ENCODE measurements around the gene GRPEL1.
"Not testable (repeated sequence)": the region's sequence is repeated elsewhere in the genome, so short reads cannot be mapped to it uniquely, and the experiment has no call there.

The GRPEL1 gene

DNA sequence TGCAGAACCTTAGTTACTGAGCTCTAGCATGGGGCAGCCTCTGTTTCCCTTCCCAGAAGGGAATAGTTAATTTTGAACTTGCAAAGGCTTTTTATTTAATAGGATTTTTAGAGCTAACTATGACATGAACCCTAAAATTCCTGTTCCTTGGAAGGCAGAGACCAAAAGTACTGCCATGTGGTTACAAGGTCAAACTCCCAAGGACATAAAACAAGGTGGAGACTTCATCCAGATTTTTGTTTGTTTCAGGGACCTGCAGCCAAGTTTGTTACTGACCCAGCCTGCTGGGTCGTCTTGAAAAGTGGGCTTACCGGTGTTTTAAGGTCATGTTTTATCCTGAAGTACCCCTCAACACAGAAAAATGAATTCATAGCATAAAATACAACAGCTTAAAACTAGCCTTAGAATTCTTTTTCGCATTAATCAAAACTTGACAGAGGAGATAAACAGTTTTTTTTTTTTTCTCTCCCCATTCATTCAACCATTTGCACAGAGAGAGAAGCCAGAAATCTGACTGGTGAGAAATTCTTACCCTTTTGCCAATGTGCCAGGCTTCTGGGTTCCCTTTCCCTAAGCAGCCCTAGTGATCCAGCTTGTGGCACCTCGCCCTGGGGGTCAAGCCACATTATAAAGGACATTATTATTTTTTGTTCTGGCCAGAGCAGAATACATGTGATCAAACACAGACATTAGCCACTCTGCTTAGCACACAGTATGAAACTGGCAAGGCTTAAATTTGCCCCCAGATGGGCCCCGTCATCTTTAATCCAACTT is 21.5 kb upstream of the GRPEL1 start:
- DNase-seq, result no peak

- DNase-seq, result no peak
Observed at GRCh38 chr4:7087036-7087435, 19.2 kb upstream of the GRPEL1 start.

DNA sequence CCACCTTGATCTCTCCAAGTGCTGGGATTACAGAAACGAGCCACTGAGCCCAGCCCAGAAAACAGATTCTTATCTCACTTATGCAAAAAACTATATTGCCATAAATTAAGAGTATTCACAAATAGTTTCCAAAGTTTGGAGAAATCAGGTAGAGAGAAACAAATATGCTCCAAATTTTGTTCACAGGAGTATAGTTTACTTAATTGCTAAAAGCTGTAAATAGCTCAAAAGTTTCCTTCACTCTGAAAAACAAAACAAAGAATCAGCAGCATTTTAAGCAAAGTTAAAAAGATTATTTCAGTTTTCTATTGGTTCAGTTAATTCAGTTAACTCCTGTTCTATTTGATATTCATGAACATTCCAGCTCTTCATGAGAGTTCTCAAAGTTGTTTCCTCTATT is 18.5 kb upstream of the GRPEL1 start:
- no peak for DNase-seq

- not testable (repeated sequence) for DNase-seq
Observed at GRCh38 chr4:7084564-7084961, 16.7 kb upstream of the GRPEL1 start.

DNA sequence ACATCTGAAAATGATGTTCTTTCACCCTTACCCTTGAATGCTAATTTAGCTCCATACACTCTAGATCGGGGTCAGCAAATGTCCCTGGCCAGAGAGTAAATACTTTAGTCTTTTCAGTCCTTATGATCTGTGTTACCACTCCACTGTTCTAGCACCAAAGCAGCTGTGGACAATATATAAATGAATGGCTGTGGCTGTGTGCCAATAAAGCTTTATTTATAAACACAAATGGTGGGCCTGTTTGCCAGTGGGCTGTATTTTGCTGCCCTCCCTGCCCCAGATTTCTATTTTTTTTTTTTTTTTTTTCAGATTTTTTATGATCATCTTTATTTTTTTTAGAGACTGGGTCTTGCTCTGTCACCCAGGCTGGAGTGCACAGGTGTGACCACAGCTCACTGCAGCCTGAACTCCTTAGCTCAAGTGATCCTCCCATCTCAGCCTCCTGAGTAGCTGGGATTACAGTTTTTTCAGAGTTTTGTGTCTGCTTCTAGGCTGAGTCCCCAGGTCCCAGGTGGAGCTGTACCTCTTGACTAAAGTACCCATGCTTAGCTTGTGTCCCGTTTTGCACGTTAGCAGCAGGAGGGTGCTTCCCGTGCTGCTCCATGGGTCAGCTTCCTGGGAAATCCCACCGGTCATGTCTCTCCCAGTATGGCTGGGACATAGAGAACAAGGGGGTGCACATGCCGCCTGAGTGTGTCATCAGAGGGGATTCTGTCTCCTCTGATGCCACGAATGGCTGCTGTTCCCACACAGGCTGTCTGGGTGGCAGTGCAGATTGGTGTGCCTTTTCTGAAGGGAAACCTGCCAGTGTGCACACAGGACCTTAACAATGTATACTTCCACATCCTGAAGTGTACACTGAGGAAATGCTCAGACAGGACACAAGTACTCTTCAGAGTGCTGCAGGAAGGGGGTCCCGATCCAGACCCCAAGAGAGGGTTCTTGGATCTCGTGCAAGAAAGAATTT is 16.0 kb upstream of the GRPEL1 start:
- DNase-seq, result no peak

DNA sequence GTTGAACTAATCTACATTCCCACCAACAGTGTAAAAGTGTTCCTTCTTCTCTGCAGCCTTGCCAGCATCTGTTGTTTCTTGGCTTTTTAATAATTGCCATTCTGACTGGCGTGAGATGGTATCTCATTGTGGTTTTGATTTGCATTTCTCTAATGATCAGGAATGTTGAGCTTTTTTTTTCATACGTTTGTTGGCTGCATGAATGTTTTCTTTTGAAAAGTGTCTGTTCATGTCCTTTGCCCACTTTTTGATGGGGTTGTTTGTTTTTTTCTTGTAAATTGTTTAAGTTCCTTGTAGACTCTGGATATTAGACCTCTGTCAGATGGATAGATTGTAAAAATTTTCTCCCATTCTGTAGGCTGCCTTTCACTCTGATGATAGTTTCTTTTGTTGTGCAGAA is 12.0 kb upstream of the GRPEL1 start:
- not testable (repeated sequence) for DNase-seq

DNA sequence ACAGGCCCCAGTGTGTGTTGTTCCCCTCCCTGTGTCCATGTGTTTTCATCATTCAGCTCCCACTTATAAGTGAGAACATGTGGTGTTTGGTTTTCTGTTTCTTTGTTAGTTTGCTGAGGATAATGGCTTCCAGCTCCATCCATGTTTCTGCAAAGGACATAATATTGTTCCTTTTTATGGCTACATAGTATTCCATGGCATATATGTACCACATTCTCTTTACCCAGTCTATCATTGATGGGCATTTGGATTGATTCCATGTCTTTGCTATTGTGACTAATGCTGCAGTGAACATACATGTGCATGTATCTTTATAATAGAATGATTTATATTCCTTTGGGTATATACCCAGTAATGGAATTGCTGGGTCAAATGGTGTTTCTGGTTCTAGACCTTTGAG is 11.6 kb upstream of the GRPEL1 start:
- not testable (repeated sequence) for DNase-seq

DNA sequence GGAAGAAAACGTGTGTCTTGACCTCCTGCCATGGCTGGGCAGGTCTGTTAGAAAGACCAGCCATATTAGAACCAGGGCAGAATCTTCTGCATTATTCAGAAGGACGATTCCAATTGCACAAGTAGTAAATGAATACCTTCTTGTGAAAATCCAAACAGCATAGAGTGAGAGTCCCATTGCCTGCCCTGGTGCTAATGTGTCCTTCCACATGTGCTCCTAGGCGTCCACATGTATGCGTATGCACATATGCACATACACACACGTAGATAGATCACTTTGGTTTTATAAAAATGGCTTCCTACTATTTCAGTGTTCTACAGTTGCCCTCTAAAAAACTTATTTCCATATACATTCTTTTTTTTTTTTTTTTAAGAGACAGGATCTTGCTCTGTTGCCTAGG is 10.2 kb upstream of the GRPEL1 start:
- DNase-seq, result no peak

DNA sequence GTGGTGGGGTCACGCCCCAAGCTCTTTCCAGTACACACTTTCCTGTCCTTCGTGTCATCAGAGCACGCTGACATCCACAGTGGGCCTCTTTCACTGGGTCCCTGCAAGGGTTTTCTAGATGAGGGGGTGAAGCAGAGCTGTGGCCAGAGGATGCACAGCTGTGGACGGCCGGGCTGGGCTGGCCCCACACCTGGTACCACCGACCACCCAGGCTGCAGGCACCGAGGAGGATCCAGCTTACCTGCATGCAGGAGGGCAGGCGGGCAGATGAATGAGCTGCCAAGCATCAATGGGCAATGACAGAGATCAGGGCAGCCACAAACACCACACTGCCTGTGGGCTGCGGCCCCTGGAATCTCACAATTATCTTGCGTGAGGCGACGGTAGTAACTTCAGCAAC is 9.5 kb upstream of the GRPEL1 start:
- no peak for DNase-seq

- no peak for DNase-seq
Observed at GRCh38 chr4:7076696-7077082, 8.8 kb upstream of the GRPEL1 start.

DNA sequence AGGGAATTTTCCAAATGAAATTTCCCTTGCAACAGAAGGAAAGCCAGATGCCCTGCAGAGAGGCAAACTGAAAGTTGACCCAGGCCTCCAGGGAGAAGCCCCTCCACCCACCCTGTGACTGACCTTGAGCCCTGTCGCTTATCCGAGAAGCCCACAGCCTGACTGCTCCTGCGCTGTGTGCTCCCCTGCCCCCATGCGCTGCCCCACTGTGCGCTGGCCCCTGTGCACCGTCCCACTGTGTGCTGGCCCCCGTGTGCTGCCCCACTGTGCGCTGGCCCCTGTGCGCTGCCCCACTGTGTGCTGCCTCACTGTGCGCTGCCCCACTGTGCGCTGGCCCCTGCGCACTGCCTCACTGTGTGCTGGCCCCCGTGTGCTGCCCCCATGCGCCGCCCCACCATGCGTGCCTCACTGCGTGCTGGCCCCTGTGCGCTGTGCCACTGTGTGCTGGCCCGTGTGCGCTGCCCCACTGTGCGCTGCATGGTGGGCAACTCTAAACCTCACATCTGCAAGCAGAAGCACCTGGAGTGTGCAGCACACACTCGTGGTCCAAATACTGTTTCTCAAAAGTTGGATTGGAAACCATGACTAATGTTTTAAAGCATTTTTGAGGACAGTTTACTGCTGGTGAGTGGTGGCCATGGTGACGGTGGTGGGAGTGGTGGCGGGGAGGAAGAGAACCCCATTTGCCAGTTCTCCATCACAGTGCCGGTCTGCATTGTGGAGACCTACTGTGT is 8.3 kb upstream of the GRPEL1 start:
- DNase-seq, result no peak

- no peak for DNase-seq
Observed at GRCh38 chr4:7074426-7074825, 6.6 kb upstream of the GRPEL1 start.

- peak; percentile 41 to 67 for DNase-seq
Observed at GRCh38 chr4:7073526-7074390, 5.9 kb upstream of the GRPEL1 start.

GRCh38 chr4:7073059-7073458 is 5.2 kb upstream of the GRPEL1 start:
- no peak for DNase-seq

DNA sequence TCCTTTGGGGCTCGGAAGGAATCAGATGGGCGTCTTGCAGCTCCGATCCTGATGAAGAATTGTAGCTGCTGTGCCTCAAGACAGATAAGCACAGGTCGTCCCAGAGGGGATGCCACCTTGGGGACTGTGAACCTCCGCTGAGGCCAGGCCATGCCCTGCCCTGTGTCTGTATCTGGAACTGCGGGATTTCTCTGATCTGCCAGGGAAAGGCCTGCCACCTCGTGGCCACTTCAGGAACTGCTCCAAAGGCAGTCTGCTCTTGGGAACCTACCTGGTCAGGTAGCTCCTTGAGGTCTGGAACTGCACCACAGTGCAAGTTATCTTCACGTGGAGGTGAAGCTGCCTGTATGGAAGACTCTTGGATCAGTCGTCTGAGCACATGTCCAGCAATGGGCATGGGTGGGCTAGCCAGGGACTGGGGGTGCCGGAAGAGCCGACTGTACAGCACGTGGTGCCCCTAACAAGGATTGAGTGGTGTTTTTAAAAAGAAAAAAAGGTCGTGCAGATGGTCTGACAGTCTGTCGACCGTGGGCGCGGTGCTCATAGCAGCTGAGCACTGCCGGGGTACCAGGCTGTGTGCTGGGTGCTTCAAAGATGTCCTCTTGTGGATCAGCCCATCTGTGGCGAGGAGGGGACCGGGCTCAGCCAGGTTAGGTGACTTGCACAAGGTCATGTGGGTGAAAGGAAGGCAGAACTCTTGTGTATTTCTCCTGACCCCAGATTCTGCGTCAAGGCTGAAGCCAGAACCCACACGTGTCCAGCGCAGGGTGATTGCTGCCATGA is 3.1 kb upstream of the GRPEL1 start:
- peak; percentile 65 to 79 for DNase-seq

GRCh38 chr4:7068883-7069282 is 1.0 kb upstream of the GRPEL1 start:
- DNase-seq, result no peak

GRCh38 chr4:7068279-7068842 is 497 bp upstream of the GRPEL1 start:
- no peak for DNase-seq

GRCh38 chr4:7067126-7067451 is 775 bp downstream of the GRPEL1 start:
- DNase-seq, result no peak

GRCh38 chr4:7066493-7066892 is 1.4 kb downstream of the GRPEL1 start:
- no peak for DNase-seq

DNA sequence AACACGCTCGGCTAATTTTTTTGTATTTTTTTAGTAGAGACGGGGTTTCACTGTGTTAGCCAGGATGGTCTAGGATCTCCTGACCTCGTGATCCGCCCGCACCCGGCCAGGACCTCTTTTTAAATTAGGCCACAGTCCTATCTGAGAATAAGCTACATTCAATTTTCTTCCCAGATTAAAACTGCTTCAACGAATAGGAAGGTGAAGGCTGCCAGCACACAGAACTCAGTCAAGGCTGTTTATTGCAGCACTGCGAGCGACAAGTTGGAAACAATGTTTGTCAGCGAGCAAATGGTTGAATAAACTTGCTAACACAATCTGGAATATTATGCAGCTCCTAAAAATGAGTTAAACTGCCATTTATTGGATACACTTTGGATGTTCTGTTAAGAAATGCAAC is 1.9 kb downstream of the GRPEL1 start:
- DNase-seq, result no peak

DNA sequence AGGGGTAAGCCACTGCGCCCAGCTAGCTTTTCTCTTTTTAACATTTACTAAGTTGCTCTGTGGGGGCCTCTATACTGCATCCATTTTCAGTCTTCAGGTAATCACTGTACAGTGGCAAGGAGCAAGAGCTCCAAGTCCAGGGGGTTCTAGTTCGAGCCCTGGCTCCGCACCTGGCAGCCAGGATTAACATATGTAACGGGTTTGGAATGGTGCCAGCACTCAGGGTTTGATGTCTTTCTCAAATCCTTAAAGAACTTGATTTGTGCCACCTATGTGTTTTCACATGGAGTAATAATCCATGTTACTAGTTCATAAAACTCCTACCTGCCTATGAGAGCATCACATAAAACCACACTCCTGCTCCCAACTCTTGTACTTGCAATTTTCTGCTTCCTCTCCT is 4.5 kb downstream of the GRPEL1 start:
- DNase-seq, result no peak
